ENCODE data around the gene VEPH1. TPM values are rescaled to one million over a fixed set of nuclear protein-coding genes. Genes with fewer than 3 reads are reported as not detected.

VEPH1 gene
- total RNA-seq, 1 experiment from 2014 or later = 0.51 TPM

- DNase-seq (ENCODE audit: low read depth, low spot score) (no peak), ATAC-seq (no peak)
- no TSS peak for BruUV-seq (replicated peaks)
- CTCF ChIA-PET = no interaction called here
- POLR2A ChIA-PET = no interaction called here
- Histone ChIP-seq H3K27me3 (ENCODE audit: control insufficient read depth, insufficient read depth, low read length) (no peaks in the 10 kb centered on the region), H3K4me1 (ENCODE audit: control insufficient read depth, insufficient read depth, low read length) (no peaks in the 10 kb centered on the region), H3K36me3 (ENCODE audit: control insufficient read depth, insufficient read depth, low read length) (no peaks in the 10 kb centered on the region), H3K4me3 (ENCODE audit: low read depth in 2 of 2, low read length in 2 of 2) (no peak overlapping the region), H3K27ac (ENCODE audit: low read length) (no peak overlapping the region), H3K9me3 (ENCODE audit: control insufficient read depth, insufficient read depth, low read depth, low read length) (no peaks in the 10 kb centered on the region)
- intact Hi-C loops (cut with micrococcal nuclease; ENCODE audit: unreplicated experiment) = no loop called here
- no peak for TF ChIP-seq POLR2AphosphoS5 (IDR thresholded peaks at IDR 0.05; ENCODE audit: low read depth, low read length)
- TF ChIP-seq CTCF (IDR thresholded peaks at IDR 0.05) = no peak
- no peak for TF ChIP-seq REST (IDR thresholded peaks at IDR 0.05; ENCODE audit: insufficient read depth in 1 of 2, low read depth in 2 of 2, low read length in 1 of 2)
- no peak for TF ChIP-seq SIN3A (IDR thresholded peaks at IDR 0.05; ENCODE audit: borderline replicate concordance, insufficient read depth, low read depth, low read length)
- no peak for TF ChIP-seq TCF7L2 (IDR thresholded peaks at IDR 0.05; ENCODE audit: low read depth, low read length)
- in situ Hi-C loops (cut with HindIII; ENCODE audit: low pct_unique_long_range_greater_than_20kb, low sequenced_read_pairs) = no loop called here
These were observed 237.3 kb downstream of the VEPH1 start for GRCh38 chr3:157265931-157266330.

GRCh38 chr3:157263027-157263426, 240.2 kb downstream of the VEPH1 start:
- TF ChIP-seq REST (IDR thresholded peaks at IDR 0.05; ENCODE audit: insufficient read depth in 1 of 2, low read depth in 2 of 2, low read length in 1 of 2) = no peak
- intact Hi-C loops (cut with micrococcal nuclease; ENCODE audit: unreplicated experiment) = no loop called here
- no peak overlapping the region for H3K4me3 ChIP-seq (ENCODE audit: low read depth in 2 of 2, low read length in 2 of 2)
- H3K27ac ChIP-seq (ENCODE audit: low read length) = no peak overlapping the region
- CTCF ChIA-PET = no interaction called here
- no peaks in the 10 kb centered on the region for H3K4me1 ChIP-seq (ENCODE audit: control insufficient read depth, insufficient read depth, low read length)
- no peaks in the 10 kb centered on the region for H3K36me3 ChIP-seq (ENCODE audit: control insufficient read depth, insufficient read depth, low read length)
- BruUV-seq (replicated peaks) = no TSS peak
- ATAC-seq = no peak
- DNase-seq (ENCODE audit: low read depth, low spot score) = no peak
- no peaks in the 10 kb centered on the region for H3K27me3 ChIP-seq (ENCODE audit: control insufficient read depth, insufficient read depth, low read length)
- POLR2A ChIA-PET = no interaction called here
- no peaks in the 10 kb centered on the region for H3K9me3 ChIP-seq (ENCODE audit: control insufficient read depth, insufficient read depth, low read depth, low read length)
- in situ Hi-C loops (cut with HindIII; ENCODE audit: low pct_unique_long_range_greater_than_20kb, low sequenced_read_pairs) = no loop called here
